Loucy (cell line): ENCODE measurements around the gene DYNC2H1.

Experiments
- H2AFZ ChIP-seq: fragments of 200-600 bp; sonication (generic); 2 replicates; pipeline ENCODE4 v1.6.0; 2016; ENCODE audit warnings: antibody characterized with exemption, mild to moderate bottlenecking, low read length, moderate library complexity
- H3F3A ChIP-seq: fragments of 200-600 bp; 2 replicates; pipeline ENCODE4 v1.6.0; 2016; ENCODE audit warnings: antibody characterized with exemption, low read depth, mild to moderate bottlenecking
- H3K27me3 ChIP-seq: fragments of 200-600 bp; sonication (generic); 2 replicates; pipeline ENCODE4 v1.6.1; 2014; ENCODE audit warnings: low read length, mild to moderate bottlenecking; ENCODE audit not compliant: insufficient read depth, poor library complexity, severe bottlenecking
- H3K36me3 ChIP-seq: fragments of 200-600 bp; sonication (generic); 2 replicates; pipeline ENCODE4 v1.6.1; 2016; ENCODE audit warnings: low read length; ENCODE audit not compliant: insufficient read depth
- H3K4me1 ChIP-seq: fragments of 200-600 bp; sonication (generic); 2 replicates; pipeline ENCODE4 v1.5.1; 2014; ENCODE audit warnings: low read length, mild to moderate bottlenecking; ENCODE audit not compliant: insufficient read depth, poor library complexity, severe bottlenecking
- H3K4me2 ChIP-seq: fragments of 200-600 bp; sonication (generic); 2 replicates; pipeline ENCODE4 v1.6.0; 2014; ENCODE audit warnings: antibody characterized with exemption, low read length, low read depth, mild to moderate bottlenecking; ENCODE audit not compliant: poor library complexity, severe bottlenecking
- H3K4me3 ChIP-seq: fragments of 200-600 bp; sonication (generic); 2 replicates; pipeline ENCODE4 v1.5.1; 2014; ENCODE audit warnings: low read length, mild to moderate bottlenecking, mixed read lengths; ENCODE audit not compliant: poor library complexity, severe bottlenecking
- H3K79me2 ChIP-seq: fragments of 200-600 bp; sonication (generic); 2 replicates; pipeline ENCODE4 v1.6.1; 2014; ENCODE audit warnings: low read length; ENCODE audit not compliant: insufficient read depth
- H3K9ac ChIP-seq: fragments of 200-600 bp; sonication (generic); 2 replicates; pipeline ENCODE4 v1.6.0; 2014; ENCODE audit warnings: mild to moderate bottlenecking, low read depth, low read length, moderate library complexity; ENCODE audit not compliant: poor library complexity, severe bottlenecking
- H3K9me2 ChIP-seq: fragments of 200-600 bp; sonication (generic); replicated peaks from 2 replicates; pipeline ENCODE4 v1.6.1; 2016; ENCODE audit warnings: low read depth, low read length, mixed read lengths
- H3K9me3 ChIP-seq: fragments of 200-600 bp; sonication (generic); 2 replicates; pipeline ENCODE4 v1.6.1; 2014; ENCODE audit warnings: mild to moderate bottlenecking, antibody characterized with exemption, low read length, low read depth; ENCODE audit not compliant: insufficient read depth
- H4K20me1 ChIP-seq: fragments of 200-600 bp; sonication (generic); 2 replicates; pipeline ENCODE4 v1.6.0; 2014; ENCODE audit warnings: antibody characterized with exemption, low read length, mild to moderate bottlenecking; ENCODE audit not compliant: insufficient read depth, poor library complexity, severe bottlenecking
- CTCF ChIP-seq: fragments of 200-600 bp; sonication (generic); conservative IDR thresholded peaks from 2 replicates; pipeline ENCODE4 v1.5.1; 2014; ENCODE audit warnings: mild to moderate bottlenecking, antibody characterized with exemption, low read length
- EZH2phosphoT487 ChIP-seq: fragments of 200-600 bp; IDR thresholded peaks from 2 replicates; pipeline ENCODE4 v1.6.1; 2018; ENCODE audit warnings: antibody characterized with exemption, mild to moderate bottlenecking, moderate library complexity, borderline replicate concordance

Gene DYNC2H1

GRCh38 chr11:103354656-103355055, 245.4 kb downstream of the DYNC2H1 start:
- Histone ChIP-seq H3K36me3 (no peaks in the 10 kb centered on the region), H2AFZ (no peak overlapping the region), H3K9me3 (no peaks in the 10 kb centered on the region), H3K79me2 (no peaks in the 10 kb centered on the region), H3F3A (no peaks in the 10 kb centered on the region), H4K20me1 (no peaks in the 10 kb centered on the region), H3K9ac (no peak overlapping the region), H3K4me1 (no peaks in the 10 kb centered on the region), H3K27me3 (no peaks in the 10 kb centered on the region), H3K4me2 (no peak overlapping the region), H3K9me2 (no peaks in the 10 kb centered on the region), H3K4me3 (no peak overlapping the region)
- TF ChIP-seq CTCF = no peak
- TF ChIP-seq EZH2phosphoT487 = no peak

- no peak for TF ChIP-seq CTCF
- TF ChIP-seq EZH2phosphoT487 = no peak
- Histone ChIP-seq H4K20me1 (no peaks in the 10 kb centered on the region), H3K27me3 (no peaks in the 10 kb centered on the region), H3K4me3 (no peak overlapping the region), H3K9ac (no peak overlapping the region), H3K4me1 (no peaks in the 10 kb centered on the region), H3F3A (no peaks in the 10 kb centered on the region), H3K79me2 (no peaks in the 10 kb centered on the region), H3K9me2 (no peaks in the 10 kb centered on the region), H2AFZ (no peak overlapping the region), H3K36me3 (no peaks in the 10 kb centered on the region), H3K4me2 (no peak overlapping the region), H3K9me3 (no peaks in the 10 kb centered on the region)
Measured at GRCh38 chr11:103358251-103358650, 249.0 kb downstream of the DYNC2H1 start.

GRCh38 chr11:103359216-103359615, 250.0 kb downstream of the DYNC2H1 start:
- H3K36me3 ChIP-seq = no peaks in the 10 kb centered on the region
- TF ChIP-seq CTCF = no peak
- TF ChIP-seq EZH2phosphoT487 = no peak
- no peak overlapping the region for H3K9ac ChIP-seq
- H3K27me3 ChIP-seq = no peaks in the 10 kb centered on the region
- no peak overlapping the region for H3K4me2 ChIP-seq
- no peaks in the 10 kb centered on the region for H3K4me1 ChIP-seq
- H3K79me2 ChIP-seq = no peaks in the 10 kb centered on the region
- no peaks in the 10 kb centered on the region for H4K20me1 ChIP-seq
- H3F3A ChIP-seq = no peaks in the 10 kb centered on the region
- no peak overlapping the region for H3K4me3 ChIP-seq
- no peaks in the 10 kb centered on the region for H3K9me3 ChIP-seq
- no peak overlapping the region for H2AFZ ChIP-seq
- no peaks in the 10 kb centered on the region for H3K9me2 ChIP-seq
